ACC112 (cell line): Measurements from ENCODE around the gene BCL2L2.

Experiments
- H2AFZ ChIP-seq: fragments of 200-600 bp; sonication (generic); one replicate; pipeline ENCODE4 v1.6.0; 2017; ENCODE audit warnings: antibody characterized with exemption, low read length; ENCODE audit not compliant: unreplicated experiment
- H3K27ac ChIP-seq: fragments of 200-600 bp; sonication (generic); 2 replicates; pipeline ENCODE4 v1.5.1; 2014; ENCODE audit warnings: low read depth, mild to moderate bottlenecking, antibody characterized with exemption, low read length, moderate library complexity
- H3K27me3 ChIP-seq: fragments of 200-600 bp; sonication (generic); 2 replicates; pipeline ENCODE4 v1.6.1; 2014; ENCODE audit warnings: mild to moderate bottlenecking, antibody characterized with exemption, low read length, moderate library complexity, mixed read lengths; ENCODE audit not compliant: insufficient read depth
- H3K36me3 ChIP-seq: fragments of 200-600 bp; sonication (generic); 2 replicates; pipeline ENCODE4 v1.6.1; 2016; ENCODE audit warnings: mild to moderate bottlenecking, antibody characterized with exemption, low read length, moderate library complexity, mixed read lengths; ENCODE audit not compliant: insufficient read depth
- H3K4me1 ChIP-seq: fragments of 200-600 bp; sonication (generic); one replicate; pipeline ENCODE4 v1.6.1; 2016; ENCODE audit warnings: low read length, mixed read lengths; ENCODE audit not compliant: insufficient read depth, unreplicated experiment, control insufficient read depth
- H3K4me3 ChIP-seq: fragments of 200-600 bp; sonication (generic); 2 replicates; pipeline ENCODE4 v1.5.1; 2014; ENCODE audit warnings: mild to moderate bottlenecking, low read depth, low read length
- H3K79me2 ChIP-seq: fragments of 200-600 bp; sonication (generic); one replicate; pipeline ENCODE4 v1.6.0; 2016; ENCODE audit warnings: low read length; ENCODE audit not compliant: control insufficient read depth, unreplicated experiment, insufficient read depth

BCL2L2 gene

DNA sequence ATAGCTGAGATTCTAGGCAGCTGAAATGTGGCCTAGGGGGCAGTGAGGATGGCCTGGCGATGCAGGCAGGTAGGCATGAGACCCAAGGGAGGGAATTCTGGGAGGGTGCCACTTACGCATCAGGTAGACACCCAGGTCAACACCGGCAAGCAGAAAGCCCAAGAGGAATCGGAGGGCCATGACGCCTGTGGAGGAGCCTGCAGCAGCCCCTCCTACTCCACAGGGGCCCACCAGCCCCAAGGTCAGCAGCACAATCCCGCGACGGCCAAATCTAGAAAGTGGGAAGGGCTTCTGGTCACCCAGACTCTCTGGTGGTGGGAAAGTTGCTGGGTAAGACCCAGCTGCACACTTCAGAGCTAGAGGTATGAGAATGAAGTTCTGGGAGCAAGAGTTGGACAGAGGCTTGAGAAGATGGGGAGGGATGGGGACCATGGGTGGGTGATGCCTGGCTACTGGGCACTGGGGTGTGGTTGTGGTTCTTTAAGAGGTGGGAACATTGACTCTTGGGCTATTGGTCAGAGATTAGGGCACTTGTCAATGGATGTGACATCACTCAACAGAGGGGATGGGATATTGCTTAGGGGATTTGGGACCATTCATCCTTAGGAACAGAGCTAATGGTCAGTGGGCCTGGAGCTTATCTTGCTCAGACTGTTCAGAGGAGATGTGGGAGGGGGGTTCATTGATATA, 42.7 kb downstream of the BCL2L2 start:
- no peaks in the 10 kb centered on the region for H3K79me2 ChIP-seq
- H3K4me3 ChIP-seq: no peak overlapping the region
- peaks cover 4% of the 10 kb centered on the region for H3K4me1 ChIP-seq
- no peak overlapping the region for H2AFZ ChIP-seq
- H3K27ac ChIP-seq: no peak overlapping the region
- no peaks in the 10 kb centered on the region for H3K36me3 ChIP-seq
- H3K27me3 ChIP-seq: no peaks in the 10 kb centered on the region

DNA sequence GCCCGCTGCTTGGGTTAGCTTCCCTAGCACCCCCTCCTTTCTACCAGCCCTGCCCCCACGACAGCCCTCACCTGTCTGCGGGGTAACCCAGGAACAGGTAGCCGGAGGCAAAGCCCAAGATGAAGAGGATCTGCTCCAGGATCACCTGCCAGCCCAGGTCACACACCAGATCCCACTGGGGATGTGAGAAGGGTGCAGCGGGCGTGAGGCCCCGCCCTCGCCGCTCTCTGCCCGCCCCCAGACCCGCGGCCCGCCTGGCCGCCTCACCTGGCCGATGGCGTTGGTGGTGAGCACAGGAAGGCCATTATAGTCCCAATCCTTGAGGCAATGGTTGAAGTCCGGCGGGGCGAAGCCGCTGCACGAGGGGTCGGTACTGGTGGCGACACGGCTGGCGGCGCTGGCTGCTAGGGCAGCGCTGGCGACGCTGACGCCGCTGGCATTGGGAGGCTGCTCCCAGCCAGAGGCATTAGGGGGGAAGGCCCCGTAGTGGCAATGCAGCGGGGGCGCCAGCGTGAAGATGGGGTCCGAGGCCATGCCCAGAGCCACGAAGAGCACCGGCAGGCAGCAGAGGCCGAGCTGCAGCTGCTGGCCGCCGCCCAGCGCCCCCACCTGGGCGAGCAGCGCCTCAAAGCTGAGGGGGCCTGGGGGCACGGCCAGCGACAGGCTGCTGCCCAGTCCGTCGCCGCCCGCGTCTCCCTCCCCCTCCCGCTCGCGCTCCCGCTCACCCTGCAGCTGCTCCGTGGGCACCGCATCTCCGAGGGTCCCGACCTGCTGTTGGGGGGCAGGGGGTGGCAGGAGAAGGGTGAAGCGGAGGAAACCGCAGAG, 45.3 kb downstream of the BCL2L2 start:
- Histone ChIP-seq H3K27ac (no peak overlapping the region), H3K36me3 (no peaks in the 10 kb centered on the region), H3K4me1 (peaks cover 4% of the 10 kb centered on the region), H3K27me3 (no peaks in the 10 kb centered on the region), H3K79me2 (no peaks in the 10 kb centered on the region), H2AFZ (peak overlapping the region; percentile 82), H3K4me3 (peak overlapping the region; percentile 95)

DNA sequence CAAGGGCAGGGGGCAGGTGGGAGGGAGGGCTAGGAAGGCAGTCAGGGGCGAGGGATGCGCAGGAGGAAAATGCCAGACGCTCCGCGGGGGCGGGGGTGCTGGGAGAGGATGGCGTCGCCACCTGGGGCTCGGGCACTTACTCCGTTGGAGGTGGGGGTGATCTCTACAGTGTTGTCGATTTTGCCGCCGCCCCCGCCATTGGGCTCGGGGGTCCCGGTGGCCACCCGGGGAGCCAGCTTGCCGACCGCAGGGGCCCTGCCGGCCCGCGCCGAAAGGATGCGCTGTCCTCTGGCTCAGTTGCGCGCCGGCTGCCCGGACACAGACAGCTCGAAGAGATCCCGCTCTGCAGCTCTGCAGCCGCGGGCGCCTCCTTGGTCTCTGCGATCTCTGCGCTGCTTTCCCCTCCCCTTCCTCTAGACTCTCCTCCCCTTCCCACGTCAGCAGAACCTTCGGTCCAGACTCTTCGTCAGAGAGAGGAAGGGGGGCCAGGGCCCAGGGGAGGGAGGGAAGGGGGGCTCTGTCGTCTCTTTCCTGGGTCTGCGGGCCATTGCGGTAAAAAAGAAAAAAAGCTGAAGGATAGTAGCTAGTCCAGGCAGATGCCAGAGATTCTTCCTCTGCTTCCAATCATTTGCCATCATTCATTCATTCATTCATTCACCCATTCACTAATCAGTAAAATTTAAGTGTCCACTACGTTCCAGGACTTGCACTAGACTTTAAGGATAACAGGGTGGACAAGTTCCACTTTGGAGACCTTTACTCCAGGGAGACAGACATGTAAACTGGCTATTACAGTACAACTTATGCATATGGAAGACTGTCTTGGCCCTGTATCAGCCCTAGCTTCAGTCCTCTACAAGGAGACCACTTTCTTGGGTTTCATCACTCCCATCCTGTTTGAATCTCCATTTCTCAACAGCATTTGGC, 46.1 kb downstream of the BCL2L2 start, which contains the start of gene SLC22A17:
SLC22A17 (minus strand) TSS at position 382 of the 927 bp plus-strand sequence.
- peak within 1 kb of the TSS; percentile 95 for H3K4me3 ChIP-seq
- no peaks in the 10 kb centered on the region for H3K36me3 ChIP-seq
- peak within 1 kb of the TSS; percentile 35; the same call in 1 of the 2 replicates for H3K27ac ChIP-seq

GRCh38 chr14:23353433-23353780, 46.8 kb downstream of the BCL2L2 start:
- no peak overlapping the region for H2AFZ ChIP-seq
- H3K27ac ChIP-seq: no peak overlapping the region
- peaks cover 4% of the 10 kb centered on the region for H3K4me1 ChIP-seq
- no peaks in the 10 kb centered on the region for H3K27me3 ChIP-seq
- no peaks in the 10 kb centered on the region for H3K79me2 ChIP-seq
- H3K4me3 ChIP-seq: peak overlapping the region; percentile 95; the same call in 1 of the 2 replicates
- H3K36me3 ChIP-seq: no peaks in the 10 kb centered on the region

More for the DNA sequence above, 46.1 kb downstream of the BCL2L2 start, which contains the start of gene SLC22A17:
- H3K27me3 ChIP-seq: no peaks in the 10 kb centered on the region
- H2AFZ ChIP-seq: peak within 1 kb of the TSS; percentile 82
- no peaks in the 10 kb centered on the region for H3K79me2 ChIP-seq
- peaks cover 4% of the 10 kb centered on the region for H3K4me1 ChIP-seq

- Histone ChIP-seq H2AFZ (no peak overlapping the region), H3K27ac (no peak overlapping the region), H3K36me3 (no peaks in the 10 kb centered on the region), H3K4me1 (peaks cover 4% of the 10 kb centered on the region), H3K79me2 (no peaks in the 10 kb centered on the region), H3K27me3 (no peaks in the 10 kb centered on the region), H3K4me3 (no peak overlapping the region)
Observed at GRCh38 chr14:23354990-23355389, 48.4 kb downstream of the BCL2L2 start.

DNA sequence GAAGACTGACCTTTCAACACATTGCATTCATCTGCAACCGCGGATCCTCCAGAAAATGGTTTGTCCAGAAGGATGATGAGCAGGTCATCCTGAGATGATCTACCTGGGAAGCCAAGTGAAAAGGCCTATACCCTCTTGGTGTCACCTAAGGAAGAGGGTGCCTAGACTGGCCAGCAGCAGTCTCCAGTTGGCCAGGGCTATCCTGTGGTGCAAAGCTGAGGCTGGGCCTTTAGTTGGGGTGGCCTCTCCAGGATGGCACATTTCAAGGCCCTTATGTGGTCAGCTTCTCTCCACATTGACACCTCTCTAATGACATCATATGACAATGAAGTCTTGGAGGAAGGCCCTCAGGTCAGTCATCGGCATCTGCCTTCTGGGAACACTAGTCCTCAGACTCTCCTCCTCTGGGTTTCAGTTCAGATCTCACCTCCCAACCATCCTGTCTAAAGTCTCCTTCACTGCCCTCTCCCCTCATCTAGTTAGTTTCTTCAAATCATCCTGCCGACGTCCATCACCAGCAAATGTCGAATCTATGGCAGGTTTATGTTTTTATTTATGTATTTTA, 49.3 kb downstream of the BCL2L2 start:
- Histone ChIP-seq H3K79me2 (no peaks in the 10 kb centered on the region), H3K27ac (no peak overlapping the region), H3K27me3 (no peaks in the 10 kb centered on the region)

DNA sequence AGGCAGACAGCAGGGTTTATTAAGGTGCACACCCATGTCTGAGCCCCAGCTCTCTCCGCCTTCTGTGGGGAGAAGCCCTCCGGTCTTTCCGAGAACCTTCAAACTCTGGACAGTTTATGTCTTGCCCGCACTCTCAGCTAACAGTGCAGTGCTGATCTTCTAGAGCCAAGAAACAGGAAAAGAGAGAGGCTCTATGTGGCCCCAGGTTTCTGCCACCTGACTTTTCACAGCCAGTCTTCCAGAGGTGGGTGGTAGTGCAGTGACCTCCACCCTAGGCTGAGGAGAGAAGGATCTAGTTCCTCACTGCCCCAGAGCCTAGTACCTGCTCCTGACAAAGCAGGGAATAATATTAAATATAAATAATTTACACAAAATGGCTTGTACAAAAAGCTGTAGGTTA, 50.0 kb downstream of the BCL2L2 start:
- peaks cover 6% of the 10 kb centered on the region for H3K4me1 ChIP-seq
- peaks cover 1% of the 10 kb centered on the region for H3K79me2 ChIP-seq
- no peak overlapping the region for H3K27ac ChIP-seq
- H3K4me3 ChIP-seq: no peak overlapping the region
- H3K36me3 ChIP-seq: no peaks in the 10 kb centered on the region
- H3K27me3 ChIP-seq: no peaks in the 10 kb centered on the region
- no peak overlapping the region for H2AFZ ChIP-seq

More for the DNA sequence above, 49.3 kb downstream of the BCL2L2 start:
- Histone ChIP-seq H3K4me1 (peaks cover 4% of the 10 kb centered on the region), H3K4me3 (no peak overlapping the region), H3K36me3 (no peaks in the 10 kb centered on the region), H2AFZ (no peak overlapping the region)

- Histone ChIP-seq H3K4me1 (peaks cover 11% of the 10 kb centered on the region), H3K4me3 (no peak overlapping the region), H3K27ac (no peak overlapping the region), H3K27me3 (no peaks in the 10 kb centered on the region), H3K79me2 (peaks cover 3% of the 10 kb centered on the region), H3K36me3 (no peaks in the 10 kb centered on the region), H2AFZ (no peak overlapping the region)
Observed at GRCh38 chr14:23357261-23357660, 50.6 kb downstream of the BCL2L2 start.

DNA sequence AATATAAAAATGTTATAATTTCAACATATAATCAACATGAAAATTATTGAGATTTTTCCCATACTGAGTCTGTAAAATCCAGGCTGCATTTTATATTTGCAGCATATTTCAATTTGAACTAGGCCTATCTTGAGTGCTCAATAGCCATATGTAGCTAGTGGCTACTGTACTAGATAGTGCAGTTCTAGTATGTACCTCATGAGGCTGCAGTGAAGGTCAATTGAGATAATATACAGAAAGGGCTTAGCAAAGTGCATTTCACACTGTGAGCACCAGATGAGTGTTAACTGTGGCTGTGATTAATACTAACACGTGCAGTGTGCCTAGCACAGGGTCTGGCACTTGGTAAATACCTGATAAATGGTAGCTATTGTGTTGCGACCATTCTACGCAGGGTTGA, 51.4 kb downstream of the BCL2L2 start:
- Histone ChIP-seq H3K27ac (no peak overlapping the region), H2AFZ (no peak overlapping the region), H3K27me3 (no peaks in the 10 kb centered on the region), H3K36me3 (no peaks in the 10 kb centered on the region), H3K4me3 (no peak overlapping the region), H3K4me1 (peaks cover 10% of the 10 kb centered on the region), H3K79me2 (peaks cover 3% of the 10 kb centered on the region)

DNA sequence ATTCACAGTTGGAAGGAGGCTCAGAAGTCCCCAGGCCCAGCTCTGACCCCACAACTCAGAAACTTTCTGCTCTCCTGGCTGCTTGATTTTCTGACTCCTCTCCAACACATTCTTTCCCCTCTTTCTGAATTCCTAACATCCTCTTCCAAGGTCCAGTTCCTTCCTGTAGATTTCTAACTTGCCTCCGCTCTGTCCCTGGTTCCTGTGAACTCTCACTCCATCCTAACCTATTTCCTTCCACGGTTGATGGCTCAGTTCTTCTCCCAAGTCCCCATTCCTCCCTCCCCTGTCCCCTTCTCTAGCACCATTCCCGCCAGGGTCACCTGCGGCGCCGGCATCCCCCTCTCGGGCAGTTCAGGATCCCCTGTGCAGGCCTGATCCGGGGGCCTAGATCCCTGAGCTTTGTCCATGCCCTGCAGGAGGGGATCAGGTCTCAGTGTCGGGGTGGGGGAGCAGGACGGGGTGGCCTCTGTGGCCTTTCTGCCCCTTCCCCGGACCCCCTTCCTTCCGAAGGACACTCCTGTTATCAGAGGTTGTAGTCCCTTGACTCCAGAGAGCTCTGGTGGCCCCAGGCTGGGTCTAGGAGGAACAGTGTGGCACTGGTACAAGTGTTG, 52.0 kb downstream of the BCL2L2 start:
- Histone ChIP-seq H3K27ac (no peak overlapping the region), H3K79me2 (peaks cover 3% of the 10 kb centered on the region), H3K27me3 (no peaks in the 10 kb centered on the region), H2AFZ (no peak overlapping the region), H3K36me3 (no peaks in the 10 kb centered on the region), H3K4me3 (no peak overlapping the region), H3K4me1 (peaks cover 8% of the 10 kb centered on the region)
